Adrenal gland (tissue), 5 donors: ENCODE measurements around the gene ERO1A.

Source experiments
- POLR2A ChIP-seq, 2 donors: fragments of 450-650 bp; IDR thresholded peaks; one replicate each; pipeline ENCODE4 v1.6.1; 2017; ENCODE audit warnings: antibody characterized with exemption in 2 of 2, mild to moderate bottlenecking in 2 of 2, moderate library complexity in 1 of 2
- TF ChIP-seq, protein P1 (sequence below), 6 experiments: fragments of 450-650 bp in 4 of 6; fragments of 200-600 bp in 2 of 6; sonication (generic) in 1 of 6; IDR thresholded peaks; 1 replicate in 5 of 6; 2 replicates in 1 of 6; pipeline versions ENCODE4 v1.5.1 to v1.8.0; 2016 to 2021; ENCODE audit warnings: antibody characterized with exemption in 6 of 6, mild to moderate bottlenecking in 2 of 6, moderate library complexity in 1 of 6
- donor health status: DM: no; HTN: no; CAD: no.

DNA sequence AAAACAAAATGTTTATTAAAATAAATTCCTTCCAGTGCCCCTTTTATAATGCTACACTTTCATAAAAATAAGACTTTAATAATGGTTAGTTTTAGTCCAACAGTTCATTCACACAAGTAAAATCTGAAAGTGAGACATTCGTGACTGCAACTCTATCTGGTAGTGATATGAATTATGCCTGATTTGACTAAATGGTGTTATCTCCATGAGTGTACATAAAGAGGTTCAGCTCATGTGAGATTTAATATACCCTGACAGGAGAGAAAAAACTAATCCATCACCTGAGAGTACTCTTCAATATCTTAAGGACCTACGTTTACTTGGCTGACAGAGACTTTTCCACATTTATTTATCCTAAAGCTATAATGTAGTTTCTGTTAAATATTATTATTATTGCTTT, 34.0 kb downstream of the ERO1A start:
- TF ChIP-seq, protein P1, sequence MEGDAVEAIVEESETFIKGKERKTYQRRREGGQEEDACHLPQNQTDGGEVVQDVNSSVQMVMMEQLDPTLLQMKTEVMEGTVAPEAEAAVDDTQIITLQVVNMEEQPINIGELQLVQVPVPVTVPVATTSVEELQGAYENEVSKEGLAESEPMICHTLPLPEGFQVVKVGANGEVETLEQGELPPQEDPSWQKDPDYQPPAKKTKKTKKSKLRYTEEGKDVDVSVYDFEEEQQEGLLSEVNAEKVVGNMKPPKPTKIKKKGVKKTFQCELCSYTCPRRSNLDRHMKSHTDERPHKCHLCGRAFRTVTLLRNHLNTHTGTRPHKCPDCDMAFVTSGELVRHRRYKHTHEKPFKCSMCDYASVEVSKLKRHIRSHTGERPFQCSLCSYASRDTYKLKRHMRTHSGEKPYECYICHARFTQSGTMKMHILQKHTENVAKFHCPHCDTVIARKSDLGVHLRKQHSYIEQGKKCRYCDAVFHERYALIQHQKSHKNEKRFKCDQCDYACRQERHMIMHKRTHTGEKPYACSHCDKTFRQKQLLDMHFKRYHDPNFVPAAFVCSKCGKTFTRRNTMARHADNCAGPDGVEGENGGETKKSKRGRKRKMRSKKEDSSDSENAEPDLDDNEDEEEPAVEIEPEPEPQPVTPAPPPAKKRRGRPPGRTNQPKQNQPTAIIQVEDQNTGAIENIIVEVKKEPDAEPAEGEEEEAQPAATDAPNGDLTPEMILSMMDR (IDR thresholded peaks at IDR 0.05) = no peak
- TF ChIP-seq POLR2A (IDR thresholded peaks at IDR 0.05) = no peak
